HG02938 (cell line): ENCODE results near the gene C19orf81.

Experiments
- ATAC-seq: cut with Tn5 transposase; IDR thresholded peaks from one replicate; pipeline ENCODE4 v1.9.1; 2021; ENCODE audit warnings: mild to moderate bottlenecking, moderate library complexity; ENCODE audit not compliant: unreplicated experiment

The C19orf81 gene

GRCh38 chr19:50658441-50659317 lies 9.4 kb downstream of the C19orf81 start:
- no peak for ATAC-seq

GRCh38 chr19:50659318-50660087 lies 10.3 kb downstream of the C19orf81 start:
- no peak for ATAC-seq

DNA sequence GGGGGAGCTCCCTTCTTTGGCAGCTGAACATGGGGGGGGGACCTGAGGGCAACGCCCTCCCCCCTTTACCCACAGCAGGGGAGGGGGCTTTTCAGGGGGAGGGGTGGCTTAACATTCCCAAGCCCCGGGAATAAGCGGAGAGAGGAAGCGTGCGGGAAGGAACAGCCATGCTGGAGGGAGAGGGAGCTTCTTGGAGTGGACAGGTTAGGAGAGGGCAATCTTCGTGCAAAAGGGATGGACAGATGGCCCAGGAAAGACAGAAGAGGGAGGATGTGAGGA lies 10.8 kb downstream of the C19orf81 start:
- ATAC-seq, result no peak

DNA sequence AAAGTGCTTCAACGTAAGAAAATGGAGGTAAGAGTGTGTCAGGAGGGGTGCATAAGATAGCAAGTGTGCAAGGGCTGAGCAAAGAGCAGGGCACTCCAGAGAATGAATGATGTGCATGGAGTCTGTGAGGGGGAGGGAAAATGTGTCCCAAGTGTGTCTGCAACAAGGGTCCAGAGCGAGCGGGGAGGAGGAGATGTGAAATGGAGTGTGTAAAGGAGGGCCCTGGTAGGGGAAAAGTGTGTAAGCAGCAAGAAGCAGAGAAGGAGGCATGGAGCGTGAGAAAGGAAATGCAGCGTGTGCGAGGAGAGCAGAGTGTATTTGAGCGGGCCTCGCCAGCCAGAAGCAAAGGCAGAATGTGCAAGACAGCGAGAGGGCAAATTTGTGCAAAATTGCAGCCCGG lies 11.8 kb downstream of the C19orf81 start:
- ATAC-seq, result no peak

DNA sequence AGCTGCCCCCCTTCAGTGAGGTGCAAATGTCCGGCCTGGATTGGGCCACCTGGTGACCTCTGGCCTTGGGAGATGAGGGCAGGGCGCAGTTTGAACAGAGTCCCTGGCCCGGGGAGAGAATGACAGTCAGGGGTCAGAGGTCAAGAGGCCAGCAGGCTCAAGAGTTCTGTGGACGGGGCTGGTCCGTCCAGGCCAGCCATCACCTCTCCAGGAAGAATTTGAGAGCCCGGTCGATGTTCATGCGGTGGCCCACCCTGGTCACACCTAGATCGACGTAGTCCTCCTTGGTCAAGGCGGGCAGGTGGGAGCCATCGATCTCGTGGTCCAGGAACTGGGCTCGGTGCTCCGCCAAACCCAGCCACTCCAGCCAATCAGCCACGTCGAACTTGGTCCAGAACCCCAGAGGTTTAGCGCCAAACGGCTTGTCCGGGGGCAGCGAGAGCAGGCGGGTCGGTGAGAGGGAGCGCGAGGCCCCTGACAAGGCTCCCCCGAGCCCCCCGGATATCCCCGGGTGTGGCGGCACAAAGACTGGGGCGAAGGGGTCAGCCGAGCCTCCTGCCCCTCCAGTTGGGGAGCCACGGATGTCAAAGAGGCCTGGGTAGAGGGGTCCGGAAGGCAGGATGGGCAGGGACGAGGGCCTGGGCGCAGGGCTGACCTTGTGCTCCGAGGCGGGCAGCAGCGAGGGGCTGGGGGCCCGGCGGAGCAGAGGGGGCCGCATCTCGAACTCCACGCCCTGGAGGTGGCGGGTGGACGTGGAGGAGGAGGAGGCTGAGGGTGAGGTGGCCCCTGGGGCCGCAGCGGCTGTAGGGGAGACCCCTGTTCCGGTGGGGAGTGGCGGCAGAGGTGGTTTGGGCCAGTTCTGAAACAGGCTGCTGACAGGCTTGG lies 12.8 kb downstream of the C19orf81 start:
- ATAC-seq, result no peak

GRCh38 chr19:50662651-50663481 lies 13.6 kb downstream of the C19orf81 start:
- ATAC-seq, result no peak

- no peak for ATAC-seq
These were observed 14.2 kb downstream of the C19orf81 start for GRCh38 chr19:50663482-50663790.

GRCh38 chr19:50664204-50664603 lies 15.0 kb downstream of the C19orf81 start:
- no peak for ATAC-seq

DNA sequence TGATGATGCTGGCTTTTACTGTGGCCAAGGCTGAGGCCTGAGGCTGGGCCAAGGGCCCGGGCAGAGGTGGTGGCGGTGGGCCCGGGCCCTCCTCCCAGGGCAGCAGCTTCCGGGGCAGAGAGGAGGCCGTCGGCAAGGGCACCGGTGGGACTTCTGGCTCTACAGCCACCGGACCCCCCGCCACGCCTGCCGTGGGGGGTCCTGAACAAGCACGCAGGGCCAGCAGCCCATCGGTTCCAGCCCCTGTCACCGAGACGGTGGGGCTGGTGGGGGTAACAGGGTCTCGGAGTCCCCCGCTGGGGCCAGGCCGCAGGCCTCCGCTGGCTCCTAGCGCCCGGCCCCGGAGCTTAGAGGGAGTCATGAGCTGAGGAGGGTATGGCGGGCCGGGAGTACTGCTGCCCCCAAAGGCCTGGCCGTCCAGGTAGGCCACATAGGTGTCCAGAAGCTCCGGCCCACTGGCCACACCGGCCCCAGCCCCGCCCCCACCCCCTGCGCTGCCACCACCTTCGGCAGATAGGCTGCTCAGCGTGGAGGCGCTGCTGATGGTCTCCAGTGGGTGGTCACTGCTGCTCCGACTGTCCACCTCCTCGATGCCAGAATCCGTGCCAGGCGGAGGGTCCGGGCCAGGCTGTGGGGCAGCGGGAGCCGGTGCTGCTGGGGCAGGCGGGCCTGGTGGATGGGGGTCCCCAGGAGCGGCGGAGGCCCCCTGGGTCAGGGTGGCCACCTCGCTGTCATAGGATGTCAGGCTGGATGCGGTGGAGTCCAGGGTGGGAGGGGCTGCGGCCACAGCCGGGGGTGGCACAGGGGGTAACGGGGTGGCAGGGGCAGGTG lies 17.3 kb downstream of the C19orf81 start:
- ATAC-seq, result no peak

DNA sequence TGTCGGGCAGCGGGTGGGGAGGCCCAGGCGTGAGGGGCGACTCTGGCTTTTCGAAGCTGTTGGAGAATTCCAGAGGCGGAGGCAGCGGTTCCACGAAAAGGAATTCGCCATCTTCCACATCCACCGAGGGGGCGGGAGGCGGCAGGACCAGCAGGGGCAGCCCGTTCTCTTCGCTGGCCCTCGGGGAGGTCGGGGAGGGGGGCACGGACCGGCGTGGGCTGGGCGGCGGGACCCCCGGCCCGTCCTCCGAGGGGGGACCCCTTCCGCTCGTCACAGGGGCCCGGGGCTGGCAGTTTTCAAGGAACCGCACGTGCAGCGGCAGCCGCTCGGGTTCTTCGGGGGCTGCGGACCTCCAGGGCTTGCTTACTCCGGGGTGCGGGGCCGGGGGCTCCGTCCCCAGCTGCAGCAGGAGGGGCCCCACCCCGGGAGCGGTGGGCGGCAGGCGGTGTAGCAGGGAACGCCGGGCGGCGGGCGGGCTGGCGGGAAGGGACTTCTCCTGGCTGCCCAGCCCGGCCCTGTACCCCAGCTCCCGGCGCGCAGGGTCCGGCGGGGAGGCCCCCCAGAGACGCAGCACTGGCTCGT lies 18.0 kb downstream of the C19orf81 start:
- no peak for ATAC-seq

- ATAC-seq, result no peak
These were observed 18.6 kb downstream of the C19orf81 start for GRCh38 chr19:50667759-50668231.

DNA sequence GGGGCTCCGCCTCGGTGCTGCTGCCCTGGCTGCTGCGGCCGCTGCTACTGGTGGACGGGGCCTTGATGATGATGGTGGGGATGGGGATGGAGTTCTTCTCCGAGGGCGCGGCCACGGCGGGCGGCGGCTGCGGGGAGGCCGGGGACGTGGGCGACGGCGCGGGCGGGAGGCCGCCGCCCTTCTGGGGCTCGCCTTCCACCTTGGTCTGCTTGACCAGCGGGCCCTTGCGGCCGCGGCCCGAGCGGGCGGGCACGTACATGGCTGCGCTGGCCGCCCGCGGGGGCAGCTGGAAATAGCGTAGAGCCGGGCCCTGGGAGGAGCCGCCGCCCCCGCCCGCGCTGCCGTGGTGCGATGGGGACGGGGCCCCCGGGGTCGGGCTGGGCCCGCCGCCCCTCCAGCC lies 19.2 kb downstream of the C19orf81 start:
- no peak for ATAC-seq

- ATAC-seq, result no peak
These were observed 19.6 kb downstream of the C19orf81 start for GRCh38 chr19:50668879-50669278.

- ATAC-seq, result no peak
These were observed 20.3 kb downstream of the C19orf81 start for GRCh38 chr19:50669302-50670101.

DNA sequence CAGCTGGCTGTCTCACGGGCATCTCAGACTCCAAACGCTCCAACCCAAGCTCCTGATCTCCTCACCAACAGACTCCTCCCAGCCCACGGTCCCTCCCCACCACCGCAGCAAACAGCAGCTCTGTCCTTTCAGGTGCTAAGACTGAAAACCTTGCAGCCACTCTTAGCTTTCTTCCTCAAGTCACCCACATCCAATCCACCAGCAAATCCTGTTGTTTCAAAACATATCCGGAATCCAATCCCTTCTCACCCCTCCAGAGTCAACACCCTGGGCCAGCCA lies 20.8 kb downstream of the C19orf81 start:
- ATAC-seq, result no peak

- ATAC-seq, result no peak
These were observed 23.9 kb downstream of the C19orf81 start for GRCh38 chr19:50673118-50673517.

DNA sequence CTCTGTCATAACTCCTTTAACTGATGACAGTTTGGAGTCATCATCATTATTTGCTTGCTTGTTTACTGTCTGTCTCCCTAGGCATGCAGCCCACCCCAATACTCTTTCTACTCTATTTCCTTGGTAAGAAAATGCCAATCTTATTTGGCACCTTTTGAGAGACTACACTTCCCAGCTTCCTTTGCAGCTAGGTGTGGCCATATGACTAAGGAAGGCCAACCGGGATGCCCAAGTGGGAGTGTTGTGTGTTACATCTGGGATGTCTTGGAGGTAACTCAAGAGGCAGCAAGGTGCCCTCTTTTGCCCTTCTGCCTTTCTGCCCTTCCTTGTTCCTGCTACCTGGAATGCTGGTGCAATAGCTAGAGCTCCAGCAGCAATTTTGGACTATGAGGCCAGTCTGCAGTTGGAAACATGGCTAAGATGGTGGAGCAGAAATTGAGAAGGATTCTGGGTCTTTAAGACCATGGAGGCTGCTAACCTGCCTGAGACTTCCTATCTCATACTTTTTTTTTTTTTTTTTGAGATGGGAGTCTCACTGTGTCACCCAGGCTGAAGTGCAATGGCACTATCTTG lies 27.5 kb downstream of the C19orf81 start:
- ATAC-seq, result no peak

- ATAC-seq, result no peak
These were observed 28.4 kb downstream of the C19orf81 start for GRCh38 chr19:50677636-50678035.
